Fibroblast of lung (primary cell): ENCODE data around the gene IMMP2L. TPM values are rescaled to one million over a fixed set of nuclear protein-coding genes. Genes with fewer than 3 reads are reported as not detected.

ENCODE experiments used
- DNase-seq, 2 donors: peaks; one replicate each; pipeline versions ENCODE4 v3.0.0 to v3.0.0-alpha.2; 2010; ENCODE audit warnings: low read depth in 2 of 2
- H2AFZ ChIP-seq: 2 replicates; pipeline ENCODE4 v1.5.1; 2012; ENCODE audit warnings: low read length, control low read depth, inconsistent platforms
- H3K27ac ChIP-seq: 2 replicates; pipeline ENCODE4 v1.5.1; 2011; ENCODE audit warnings: low read length, control low read depth; ENCODE audit not compliant: insufficient read depth
- H3K27me3 ChIP-seq: 2 replicates; pipeline ENCODE4 v1.5.1; 2011; ENCODE audit warnings: mild to moderate bottlenecking, low read length; ENCODE audit not compliant: control insufficient read depth, insufficient read depth
- H3K36me3 ChIP-seq: 2 replicates; pipeline ENCODE4 v1.5.1; 2011; ENCODE audit warnings: low read length; ENCODE audit not compliant: control insufficient read depth, insufficient read depth
- H3K4me1 ChIP-seq: 2 replicates; pipeline ENCODE4 v1.5.1; 2011; ENCODE audit warnings: low read length; ENCODE audit not compliant: control insufficient read depth, insufficient read depth; ENCODE audit errors: extremely low read depth
- H3K4me2 ChIP-seq: 2 replicates; pipeline ENCODE4 v1.5.1; 2011; ENCODE audit warnings: low read length, control low read depth; ENCODE audit not compliant: insufficient read depth; ENCODE audit errors: extremely low read depth
- H3K4me3 ChIP-seq, 4 experiments: fragments of 200-600 bp in 1 of 4; sonication (generic) in 1 of 4; replicated peaks in 1 of 4; 2 replicates each; pipeline ENCODE4 v1.5.1; 2011 to 2016; ENCODE audit warnings: low read length in 4 of 4, low read depth in 3 of 4, mild to moderate bottlenecking in 3 of 4, control low read depth in 2 of 4, inconsistent platforms in 1 of 4, mixed read lengths in 1 of 4; ENCODE audit not compliant: insufficient read depth in 1 of 4; ENCODE audit errors: control extremely low read depth in 1 of 4
- H3K79me2 ChIP-seq: 2 replicates; pipeline ENCODE4 v1.5.1; 2012; ENCODE audit warnings: mild to moderate bottlenecking, low read length, inconsistent platforms; ENCODE audit not compliant: control insufficient read depth, insufficient read depth
- H3K9ac ChIP-seq: 2 replicates; pipeline ENCODE4 v1.5.1; 2011; ENCODE audit warnings: mild to moderate bottlenecking, low read length, control low read depth; ENCODE audit not compliant: insufficient read depth
- H3K9me3 ChIP-seq: 2 replicates; pipeline ENCODE4 v1.5.1; 2012; ENCODE audit warnings: low read depth, low read length; ENCODE audit not compliant: control insufficient read depth, insufficient read depth
- H4K20me1 ChIP-seq: 2 replicates; pipeline ENCODE4 v1.5.1; 2011; ENCODE audit warnings: low read length; ENCODE audit not compliant: control insufficient read depth, insufficient read depth; ENCODE audit errors: extremely low read depth
- EZH2 ChIP-seq: IDR thresholded peaks from 2 replicates; pipeline ENCODE4 v1.5.1; 2012; ENCODE audit warnings: low read length, control low read depth, mild to moderate bottlenecking; ENCODE audit errors: missing control alignments
- polyA plus RNA-seq, 2 donors: library from polyadenylated mRNA; depleted of rRNA in 1 of 2; stranded (reverse) in 1 of 2; unstranded in 1 of 2; fragments of >200 nt; gene quantifications; 2 replicates each; pipeline ENCODE4 v1.2.1, GENCODE V29; 2011 to 2012; ENCODE audit warnings: missing spikeins in 1 of 2
- total RNA-seq: library from RNA; depleted of rRNA; stranded (reverse); fragments of >200 nt; gene quantifications from 2 replicates; pipeline ENCODE4 v1.2.1, GENCODE V29; 2014
- TF ChIP-seq, protein P1 (sequence below), 2 donors: IDR thresholded peaks in 1 of 2; conservative IDR thresholded peaks in 1 of 2; 1 replicate in 1 of 2; 2 replicates in 1 of 2; pipeline ENCODE4 v1.5.1; 2011 to 2012; ENCODE audit warnings: low read length in 2 of 2, control low read depth in 1 of 2, inconsistent platforms in 1 of 2, low read depth in 1 of 2, mild to moderate bottlenecking in 1 of 2

The IMMP2L gene
- total and polyA plus RNA-seq, 2 donors (not counting 1 experiment from before 2014, with no cell fraction given), result 6.9 to 14.4 TPM

DNA sequence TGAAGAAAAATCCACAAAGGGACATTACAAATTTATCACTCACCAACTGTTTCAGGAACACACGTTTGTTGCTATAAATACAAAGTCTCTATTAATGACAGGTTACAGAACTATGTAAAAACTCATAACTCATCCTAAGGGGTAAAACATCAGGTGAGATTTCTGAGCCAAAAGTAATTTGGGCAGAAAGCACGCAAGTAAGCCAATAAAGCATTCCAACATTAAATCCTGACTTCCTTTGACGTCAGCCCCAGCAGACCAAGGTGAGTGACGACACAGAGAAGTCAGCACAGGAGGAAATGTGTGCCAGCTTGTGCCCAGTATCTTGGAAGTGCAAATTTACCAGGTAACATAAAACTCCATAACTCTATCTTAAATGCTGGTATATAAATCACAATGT is 45.7 kb downstream of the IMMP2L start:
- H3K4me1 ChIP-seq, result no peaks in the 10 kb centered on the region
- H3K79me2 ChIP-seq, result no peaks in the 10 kb centered on the region
- DNase-seq, result peak in 1 of 2 donors; percentile 25
- no peak overlapping the region for H3K4me3 ChIP-seq
- H4K20me1 ChIP-seq, result no peaks in the 10 kb centered on the region
- H2AFZ ChIP-seq, result no peak overlapping the region
- H3K4me2 ChIP-seq, result no peak overlapping the region
- H3K36me3 ChIP-seq, result no peaks in the 10 kb centered on the region
- no peak overlapping the region for H3K27ac ChIP-seq
- H3K9ac ChIP-seq, result no peak overlapping the region
- no peak for TF ChIP-seq EZH2
- TF ChIP-seq, protein P1, sequence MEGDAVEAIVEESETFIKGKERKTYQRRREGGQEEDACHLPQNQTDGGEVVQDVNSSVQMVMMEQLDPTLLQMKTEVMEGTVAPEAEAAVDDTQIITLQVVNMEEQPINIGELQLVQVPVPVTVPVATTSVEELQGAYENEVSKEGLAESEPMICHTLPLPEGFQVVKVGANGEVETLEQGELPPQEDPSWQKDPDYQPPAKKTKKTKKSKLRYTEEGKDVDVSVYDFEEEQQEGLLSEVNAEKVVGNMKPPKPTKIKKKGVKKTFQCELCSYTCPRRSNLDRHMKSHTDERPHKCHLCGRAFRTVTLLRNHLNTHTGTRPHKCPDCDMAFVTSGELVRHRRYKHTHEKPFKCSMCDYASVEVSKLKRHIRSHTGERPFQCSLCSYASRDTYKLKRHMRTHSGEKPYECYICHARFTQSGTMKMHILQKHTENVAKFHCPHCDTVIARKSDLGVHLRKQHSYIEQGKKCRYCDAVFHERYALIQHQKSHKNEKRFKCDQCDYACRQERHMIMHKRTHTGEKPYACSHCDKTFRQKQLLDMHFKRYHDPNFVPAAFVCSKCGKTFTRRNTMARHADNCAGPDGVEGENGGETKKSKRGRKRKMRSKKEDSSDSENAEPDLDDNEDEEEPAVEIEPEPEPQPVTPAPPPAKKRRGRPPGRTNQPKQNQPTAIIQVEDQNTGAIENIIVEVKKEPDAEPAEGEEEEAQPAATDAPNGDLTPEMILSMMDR (conservative IDR thresholded peaks at IDR 0.05 in 1 of 2, IDR thresholded peaks at IDR 0.05 in 1 of 2; ENCODE audit: low read depth in 1 of 2, low read length in 2 of 2), result no peak
- H3K9me3 ChIP-seq, result no peaks in the 10 kb centered on the region
- H3K27me3 ChIP-seq, result no peaks in the 10 kb centered on the region

DNA sequence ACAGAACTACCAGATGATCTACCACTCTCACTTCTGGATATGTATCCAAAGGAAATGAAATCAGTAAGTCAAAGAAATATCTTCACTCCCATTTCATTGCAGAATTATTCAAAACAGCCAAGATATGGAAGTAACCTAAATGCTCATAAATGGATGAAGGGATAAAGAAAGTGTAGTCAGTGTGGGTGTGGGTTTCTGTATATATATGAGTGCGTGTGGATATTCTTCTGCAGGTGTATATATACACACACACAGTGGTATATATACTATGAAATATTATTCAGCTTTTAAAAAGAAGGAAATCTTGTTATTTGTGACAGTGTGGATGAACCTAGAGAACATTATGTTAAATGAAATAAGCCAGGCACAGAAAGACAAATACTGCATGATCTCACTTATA is 48.7 kb downstream of the IMMP2L start:
- Histone ChIP-seq H3K79me2 (no peaks in the 10 kb centered on the region), H3K27me3 (no peaks in the 10 kb centered on the region), H3K27ac (no peak overlapping the region), H4K20me1 (no peaks in the 10 kb centered on the region), H3K9me3 (no peaks in the 10 kb centered on the region), H3K4me3 (no peak overlapping the region), H3K9ac (no peak overlapping the region), H2AFZ (no peak overlapping the region), H3K4me1 (no peaks in the 10 kb centered on the region), H3K36me3 (no peaks in the 10 kb centered on the region), H3K4me2 (no peak overlapping the region)
- DNase-seq, result no peak
- no peak for TF ChIP-seq EZH2
- TF ChIP-seq, protein P1 (conservative IDR thresholded peaks at IDR 0.05 in 1 of 2, IDR thresholded peaks at IDR 0.05 in 1 of 2; ENCODE audit: low read depth in 1 of 2, low read length in 2 of 2), result no peak

DNA sequence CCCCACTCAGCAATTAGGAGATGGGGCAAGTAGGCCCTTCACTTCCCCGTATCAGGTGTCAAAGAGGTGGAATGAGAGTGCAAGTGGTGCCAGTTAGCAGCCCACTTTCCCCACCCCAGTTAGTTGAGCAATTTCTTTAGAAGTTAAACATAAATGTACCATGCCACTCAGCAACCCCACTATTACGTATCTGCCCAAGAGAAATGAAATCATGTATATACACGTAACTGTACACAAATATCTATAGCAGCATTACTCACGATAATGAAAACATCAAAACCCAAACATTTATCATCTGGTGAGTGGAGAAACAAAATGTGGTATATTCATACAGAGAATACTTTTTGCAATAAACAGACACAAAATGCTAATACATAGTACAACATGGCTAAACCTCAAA is 50.4 kb downstream of the IMMP2L start:
- H4K20me1 ChIP-seq, result no peaks in the 10 kb centered on the region
- peak in 1 of 2 donors; percentile 16 for DNase-seq

More for the DNA sequence above, 50.4 kb downstream of the IMMP2L start:
- Histone ChIP-seq H3K4me3 (no peak overlapping the region), H3K27me3 (no peaks in the 10 kb centered on the region), H3K4me1 (no peaks in the 10 kb centered on the region), H3K36me3 (no peaks in the 10 kb centered on the region), H3K9me3 (no peaks in the 10 kb centered on the region), H3K4me2 (no peak overlapping the region), H3K27ac (no peak overlapping the region), H2AFZ (no peak overlapping the region), H3K79me2 (no peaks in the 10 kb centered on the region), H3K9ac (no peak overlapping the region)
- TF ChIP-seq EZH2, result no peak
- TF ChIP-seq, protein P1 (conservative IDR thresholded peaks at IDR 0.05 in 1 of 2, IDR thresholded peaks at IDR 0.05 in 1 of 2; ENCODE audit: low read depth in 1 of 2, low read length in 2 of 2), result no peak
